IMR-90 (cell line): ENCODE data around the gene PSG4.
"Not testable (repeated sequence)": the region's sequence is repeated elsewhere in the genome, so short reads cannot be mapped to it uniquely, and the experiment has no call there.

Source experiments
- CTCF ChIP-seq: conservative IDR thresholded peaks from 2 replicates; pipeline ENCODE4 v1.5.1; 2012; ENCODE audit warnings: mild to moderate bottlenecking, low read depth, low read length, improper control_type of control experiment
- RAD21 ChIP-seq: IDR thresholded peaks from 2 replicates; pipeline ENCODE4 v1.6.1; 2012; ENCODE audit warnings: low read length, improper control_type of control experiment
- RCOR1 ChIP-seq: IDR thresholded peaks from 2 replicates; pipeline ENCODE4 v1.6.1; 2012; ENCODE audit warnings: mild to moderate bottlenecking, low read length, improper control_type of control experiment; ENCODE audit not compliant: insufficient replicate concordance
- SMC3 ChIP-seq: fragments of 150-350 bp; IDR thresholded peaks from 2 replicates; pipeline ENCODE4 v1.6.1; 2016; ENCODE audit warnings: low read depth, mild to moderate bottlenecking, antibody characterized with exemption, low read length, moderate library complexity

GRCh38 chr19:43197666-43198397, 7.6 kb downstream of the PSG4 start:
- not testable (repeated sequence) for TF ChIP-seq CTCF, SMC3, RAD21, RCOR1
